Stimulated activated CD8-positive, alpha-beta memory T cell treated with anti-CD3 and anti-CD28 coated beads, Interleukin-12 subunit alpha, Interleukin-12 subunit beta, amount 100 ng/mL, for 1 hour (primary cell): ENCODE measurements around the gene GABRG3.

Source experiments
- DNase-seq: peaks from one replicate; pipeline ENCODE4 v3.0.0-alpha.2; 2020; ENCODE audit warnings: low read depth

The GABRG3 gene

DNA sequence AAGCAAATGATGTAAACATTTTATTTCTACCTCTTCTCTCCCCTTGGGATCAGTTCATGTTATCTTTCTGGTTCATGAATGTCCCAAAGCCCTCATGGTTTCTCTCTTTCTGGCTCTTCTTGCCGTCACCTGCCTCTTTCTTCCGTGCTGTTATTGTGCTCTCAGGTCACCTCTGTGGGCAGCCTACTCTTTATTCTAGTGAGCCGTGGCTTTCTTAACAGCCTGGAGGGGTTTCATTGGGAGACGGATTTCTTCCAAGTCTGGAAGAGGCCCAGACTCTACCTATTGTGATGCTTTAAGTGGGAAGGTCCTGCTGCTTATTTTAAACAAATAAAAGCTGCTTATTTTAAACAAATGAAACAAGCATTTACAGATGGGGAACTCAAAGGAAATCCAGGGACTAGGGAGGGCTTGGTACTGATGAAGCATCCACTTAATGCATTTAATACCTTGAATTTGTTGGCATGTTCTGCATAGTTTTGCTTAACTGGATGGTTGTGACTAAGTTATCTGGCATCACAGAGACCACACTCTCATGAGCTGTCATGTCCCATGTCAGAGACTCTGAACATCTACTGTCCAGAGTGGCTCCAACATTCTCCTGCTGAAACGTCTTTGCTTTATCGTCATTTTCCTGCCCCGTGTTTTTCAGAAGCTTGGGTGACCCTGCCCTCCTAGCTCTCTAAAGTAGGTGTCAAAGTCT, 443.3 kb downstream of the GABRG3 start:
- DNase-seq, result no peak

DNA sequence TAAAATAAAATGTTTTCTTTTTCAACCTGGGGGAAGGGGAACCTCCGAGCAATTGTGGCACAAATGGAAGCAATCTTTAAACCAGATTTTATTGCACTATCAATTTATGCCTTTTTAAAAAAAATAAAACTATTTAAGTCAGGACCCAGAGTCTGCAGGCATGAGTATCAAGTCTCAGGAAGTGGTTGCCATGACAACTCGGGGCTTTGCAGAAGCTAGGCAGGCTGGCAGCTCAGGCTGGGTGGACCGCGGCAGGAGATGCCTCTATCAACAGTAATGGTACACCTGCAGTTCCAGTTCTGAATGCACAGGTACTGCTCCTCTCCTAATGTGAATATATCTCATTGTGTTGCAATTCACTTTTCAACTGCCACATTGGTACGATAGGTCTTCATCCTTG, 447.7 kb downstream of the GABRG3 start:
- DNase-seq, result no peak

DNA sequence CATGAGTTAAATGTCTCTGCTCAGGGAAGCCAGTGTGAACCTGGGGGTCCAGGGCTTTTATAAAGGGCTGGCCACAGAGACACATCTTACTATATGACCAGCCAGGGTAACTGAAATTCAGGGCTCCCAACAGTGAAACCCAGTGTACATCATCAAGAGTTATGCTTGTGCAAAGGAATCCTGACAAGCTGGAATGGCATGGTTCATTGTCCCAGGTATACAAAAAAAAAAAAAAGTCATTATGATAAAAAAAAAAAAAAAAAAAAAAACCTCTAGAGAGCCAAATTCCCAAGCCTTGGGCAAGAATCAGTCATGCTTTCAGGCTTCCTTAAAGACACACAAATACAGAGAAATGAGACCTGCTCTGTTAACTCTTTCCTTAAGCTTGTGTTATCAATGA, 452.0 kb downstream of the GABRG3 start:
- DNase-seq, result no peak

DNA sequence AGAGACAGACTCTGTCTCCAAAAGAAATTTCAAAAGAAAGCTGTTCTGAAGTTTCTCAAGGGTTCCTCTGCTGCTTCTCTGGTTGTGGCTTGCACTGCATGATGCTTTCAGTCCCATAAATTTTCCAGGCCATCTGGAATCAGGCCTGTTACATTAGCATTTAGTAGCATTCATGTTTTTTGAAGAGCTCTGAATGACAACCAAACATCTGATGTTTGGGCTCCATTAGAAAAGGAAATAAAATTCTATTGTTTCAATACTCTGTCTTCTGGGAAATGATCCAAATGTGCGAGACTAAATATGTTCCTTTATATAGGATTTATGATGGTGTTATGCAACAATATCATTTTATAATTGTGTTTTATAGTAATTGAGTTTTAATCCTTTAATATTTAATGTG, 455.8 kb downstream of the GABRG3 start:
- DNase-seq, result no peak

DNA sequence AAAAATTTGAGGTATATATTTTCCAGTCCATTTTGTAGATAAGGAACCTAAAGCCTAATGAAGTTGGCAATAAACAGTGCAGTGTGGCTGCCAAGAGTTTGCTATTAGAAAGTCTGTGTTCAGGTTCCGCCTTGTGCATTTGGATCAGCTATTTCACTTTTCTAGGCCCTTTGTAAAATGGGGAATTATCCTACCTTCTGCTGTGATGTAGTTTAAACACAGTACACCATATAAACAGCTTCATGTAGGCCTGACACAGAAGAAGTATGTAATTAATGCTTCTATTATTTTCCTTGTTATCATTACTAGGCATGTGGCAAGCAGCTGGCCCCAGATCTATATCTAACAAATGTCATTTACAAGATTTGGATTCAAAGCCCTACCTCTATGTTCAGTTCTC, 456.3 kb downstream of the GABRG3 start:
- no peak for DNase-seq

DNA sequence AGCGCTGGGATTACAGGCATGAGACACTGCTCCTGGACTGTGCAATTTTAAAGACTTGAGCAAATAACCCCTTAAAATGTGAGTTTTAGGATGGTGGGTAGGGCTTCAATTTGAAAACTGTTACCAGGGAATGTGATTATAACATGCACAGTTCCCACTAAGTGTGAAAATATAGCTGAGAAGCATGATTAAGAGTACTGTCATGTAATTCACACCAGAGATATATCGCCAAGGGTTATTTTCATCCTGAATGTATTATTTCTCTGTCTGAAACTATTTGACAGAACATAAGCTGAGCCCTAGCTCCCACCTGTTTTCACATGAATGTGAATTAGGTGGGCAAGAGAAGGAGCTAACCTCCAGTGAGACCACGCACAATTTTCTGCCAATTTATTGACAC, 457.2 kb downstream of the GABRG3 start:
- DNase-seq, result no peak

DNA sequence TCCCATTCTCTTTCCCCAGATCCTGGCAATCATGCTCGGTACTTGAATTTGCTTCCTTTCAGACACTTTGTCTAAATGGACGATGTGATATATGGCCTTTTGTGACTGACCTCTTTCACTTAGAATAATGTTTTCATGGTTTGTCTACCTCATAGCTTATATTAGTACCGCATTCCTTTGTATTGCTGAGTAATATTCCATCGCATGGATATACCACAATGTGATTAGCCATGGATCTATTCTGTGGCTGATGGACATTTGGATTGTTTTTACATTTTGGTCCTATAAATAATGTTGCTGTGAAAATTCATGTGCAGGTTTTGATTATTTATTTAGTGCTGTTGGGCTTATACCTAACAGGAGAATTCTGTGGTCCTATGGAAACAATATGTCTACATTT, 458.6 kb downstream of the GABRG3 start:
- no peak for DNase-seq

DNA sequence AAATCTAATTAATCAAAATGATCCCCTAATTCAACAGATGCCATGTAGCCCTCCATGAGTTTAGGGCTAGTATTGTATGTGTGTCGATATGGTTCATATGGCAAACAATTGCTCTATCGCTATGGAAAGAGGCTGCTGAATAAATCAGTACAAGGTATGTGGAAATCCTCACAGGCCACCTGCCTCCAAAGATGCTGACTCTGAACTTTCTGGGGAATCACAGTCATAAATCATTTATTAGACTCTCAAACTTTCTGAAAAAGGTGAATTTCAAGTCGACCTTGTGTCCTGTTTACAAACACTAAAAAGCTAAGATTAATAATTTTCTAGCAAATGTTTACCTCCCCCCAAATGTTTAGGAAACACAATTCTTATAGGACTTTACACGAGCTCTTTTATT, 462.6 kb downstream of the GABRG3 start:
- DNase-seq, result no peak

DNA sequence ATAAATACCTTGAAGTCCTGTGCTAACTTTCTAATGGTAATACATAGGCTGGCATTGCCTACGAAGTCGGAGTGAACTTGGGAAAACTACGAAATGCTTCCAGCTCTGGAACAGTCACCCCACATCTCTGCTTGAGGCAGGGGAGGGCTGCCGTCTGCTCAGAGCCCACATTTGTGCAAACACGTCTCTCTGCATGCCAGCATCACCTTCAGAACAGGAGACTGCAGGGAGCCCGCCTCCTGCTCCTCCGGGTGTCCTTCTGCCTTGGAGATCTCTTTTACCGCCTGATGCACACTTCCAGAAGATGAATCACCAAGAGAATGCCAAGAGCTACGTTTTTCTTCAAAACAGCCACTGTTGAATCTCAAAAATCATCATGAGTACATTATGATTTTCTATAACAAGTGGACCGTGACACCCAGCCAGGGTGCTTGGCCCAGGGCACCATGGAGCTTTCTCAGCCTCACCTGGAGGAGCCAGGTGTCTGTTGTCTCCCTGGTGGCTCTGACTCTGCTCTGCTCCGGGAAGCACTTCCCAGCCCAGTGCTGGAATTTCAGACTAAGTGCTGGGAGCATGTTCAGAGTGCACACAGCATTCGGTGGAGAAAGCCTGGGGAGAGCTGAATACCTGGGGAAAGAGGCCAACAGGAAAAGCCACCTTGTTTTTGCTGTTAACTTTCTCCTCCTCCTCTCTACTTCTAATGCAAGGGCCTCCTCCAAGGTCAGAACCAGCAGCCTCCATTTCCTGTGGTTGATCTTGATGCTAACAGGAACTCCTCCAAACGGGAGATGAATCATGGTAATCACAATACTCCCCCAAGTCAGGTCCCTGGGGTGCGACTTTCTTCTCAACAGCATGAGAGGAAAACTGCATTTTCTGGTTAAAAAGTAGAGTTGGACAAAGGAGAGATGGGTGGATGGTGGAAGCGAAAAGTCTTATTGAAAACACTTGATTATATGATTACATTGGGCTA, 467.7 kb downstream of the GABRG3 start:
- DNase-seq, result no peak

DNA sequence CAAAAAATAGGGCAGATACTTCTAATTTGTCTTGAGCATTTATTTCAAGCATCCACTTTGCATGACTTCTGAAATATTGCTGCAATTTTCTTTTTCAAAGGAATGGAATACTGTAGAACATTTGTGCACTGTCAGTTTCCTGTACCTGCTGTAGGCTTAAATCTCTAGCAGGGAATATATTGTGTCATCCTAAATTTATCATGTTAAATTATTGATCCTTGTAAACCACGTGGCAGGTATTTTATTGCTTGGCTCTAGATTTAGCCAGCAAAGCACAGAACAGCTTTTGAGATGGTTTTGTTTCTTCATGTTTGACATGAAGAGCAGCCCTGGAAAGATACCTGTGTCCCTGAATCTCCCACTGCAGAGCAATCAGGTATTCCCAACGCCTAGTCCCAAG, 470.1 kb downstream of the GABRG3 start:
- DNase-seq, result no peak

DNA sequence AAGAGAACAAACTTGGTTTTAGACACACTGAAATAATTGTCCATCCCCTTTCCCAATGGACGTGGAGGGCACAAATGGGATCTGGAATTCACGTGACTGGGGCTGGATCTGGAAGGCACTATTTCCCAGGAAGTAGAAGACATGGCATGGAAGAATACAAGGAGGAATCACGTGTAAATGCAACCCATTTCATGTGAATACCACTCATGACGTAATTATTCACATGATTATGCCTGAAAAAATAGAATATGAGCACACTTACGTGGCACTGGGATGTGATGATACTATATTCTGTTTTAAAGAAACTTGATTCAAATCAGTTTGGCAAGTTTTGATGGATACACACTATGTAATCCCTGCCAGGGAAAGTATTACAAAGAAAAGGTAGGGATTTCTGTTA, 477.3 kb downstream of the GABRG3 start:
- DNase-seq, result no peak

DNA sequence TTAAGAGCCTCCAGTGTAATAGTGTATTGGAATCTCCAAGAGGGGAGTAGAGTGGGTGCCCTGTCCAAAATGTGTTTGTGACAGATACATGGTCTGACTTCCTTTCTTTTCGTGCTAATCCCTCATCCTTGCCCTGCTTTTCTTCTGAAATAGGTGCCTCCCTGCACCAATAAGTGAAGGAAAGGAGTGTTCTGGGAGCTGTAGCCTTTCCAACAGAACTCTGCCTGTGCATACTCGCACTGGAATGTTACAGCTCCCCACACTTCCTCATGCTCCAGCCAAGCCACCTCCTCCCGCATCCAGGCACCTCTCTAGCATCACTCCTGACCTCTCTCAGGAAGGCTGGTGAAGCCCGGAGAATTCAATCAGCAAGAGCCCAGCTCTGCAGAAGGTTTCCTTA, 478.0 kb downstream of the GABRG3 start:
- no peak for DNase-seq

DNA sequence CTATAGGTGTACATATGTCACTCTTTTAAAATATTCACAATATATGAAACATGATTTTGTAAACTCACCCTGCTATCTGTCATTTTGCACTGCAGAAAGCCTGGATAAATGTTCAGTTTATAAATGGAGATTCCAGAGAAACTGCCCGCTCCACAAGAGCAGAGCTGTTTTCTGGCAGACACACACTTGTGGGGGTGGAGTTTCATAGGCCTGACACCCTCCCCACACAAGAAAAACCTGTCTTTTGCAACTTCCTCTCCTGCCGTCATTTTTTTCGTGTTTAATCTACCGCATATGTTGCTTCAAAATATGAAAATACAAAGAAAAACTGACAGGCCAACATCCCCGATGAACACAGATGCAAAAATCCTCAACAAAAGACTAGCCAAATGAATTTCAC, 479.0 kb downstream of the GABRG3 start:
- DNase-seq, result no peak

DNA sequence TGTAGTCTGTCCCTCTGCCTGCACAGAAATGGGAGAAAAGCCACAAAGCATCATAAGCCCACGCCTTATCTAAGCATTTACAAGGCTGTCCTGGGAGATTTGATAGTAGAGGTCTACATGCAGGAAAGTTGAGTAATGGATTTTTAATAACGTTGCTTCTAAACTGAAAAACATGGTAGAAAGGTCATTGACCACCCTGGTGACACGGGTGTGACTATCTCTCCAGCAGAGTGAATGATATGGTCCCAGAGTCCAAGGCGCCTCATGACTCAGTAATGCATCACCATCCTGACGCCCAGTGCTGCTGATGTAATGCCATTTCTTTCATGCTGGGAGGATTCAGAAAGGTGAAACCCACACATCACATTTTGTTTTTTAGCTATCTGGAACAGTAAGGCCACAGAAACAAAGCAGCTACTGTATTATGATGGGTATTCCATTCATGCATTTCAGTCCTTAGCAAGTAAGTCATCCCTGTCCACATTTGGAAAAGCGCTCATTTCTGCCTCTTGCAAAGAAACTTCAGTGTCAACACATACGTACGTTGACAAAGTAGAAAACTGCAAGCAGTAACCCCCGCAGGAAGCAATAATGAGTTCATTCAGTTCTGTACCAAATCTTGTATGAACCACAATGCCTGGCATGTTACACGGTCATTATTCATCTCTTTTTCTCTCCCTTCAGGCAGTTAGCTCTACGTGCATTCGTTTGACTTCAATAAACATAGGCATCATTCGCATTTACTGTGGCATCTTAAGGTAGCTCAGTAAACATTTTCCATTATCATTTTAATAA, 483.5 kb downstream of the GABRG3 start:
- no peak for DNase-seq

DNA sequence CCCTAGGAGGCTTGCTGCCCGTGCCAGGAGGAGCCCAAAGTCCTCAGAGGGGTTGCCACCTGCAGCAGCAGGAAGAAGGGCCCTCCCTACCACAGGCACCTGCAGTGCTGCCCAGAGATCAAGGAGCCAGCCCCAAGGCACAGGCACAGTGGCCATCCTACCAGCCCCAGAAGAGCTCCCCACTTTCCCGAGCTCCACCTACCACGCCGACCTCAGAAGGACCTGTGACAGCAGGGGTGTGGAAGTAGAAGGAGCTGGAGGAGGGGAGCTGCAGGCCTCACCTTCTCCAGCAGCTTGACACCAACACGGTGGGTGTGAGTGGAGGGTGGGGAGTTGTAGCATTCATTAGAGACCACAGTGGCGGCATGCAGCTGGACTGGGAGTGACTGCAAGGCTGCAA, 485.8 kb downstream of the GABRG3 start:
- DNase-seq, result no peak

DNA sequence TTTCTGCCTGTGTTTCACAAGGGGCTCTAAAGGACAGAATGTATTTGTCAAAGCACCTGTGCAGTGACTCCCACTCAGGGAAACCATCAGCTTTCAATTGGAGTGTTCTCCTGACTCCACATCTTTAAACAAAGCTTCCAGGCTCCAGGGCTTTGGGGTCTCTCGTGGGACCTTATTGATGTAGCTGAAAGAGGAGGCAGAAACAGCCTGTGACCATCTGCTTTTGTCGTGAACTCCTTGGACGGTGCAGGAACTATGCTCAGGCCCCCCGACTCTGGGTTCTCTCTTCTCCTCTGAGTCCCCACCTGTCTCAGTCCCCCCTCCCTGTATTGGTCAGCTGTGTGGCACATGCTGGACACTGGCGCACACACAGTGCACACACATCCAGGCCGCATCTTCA, 486.8 kb downstream of the GABRG3 start:
- DNase-seq, result no peak

DNA sequence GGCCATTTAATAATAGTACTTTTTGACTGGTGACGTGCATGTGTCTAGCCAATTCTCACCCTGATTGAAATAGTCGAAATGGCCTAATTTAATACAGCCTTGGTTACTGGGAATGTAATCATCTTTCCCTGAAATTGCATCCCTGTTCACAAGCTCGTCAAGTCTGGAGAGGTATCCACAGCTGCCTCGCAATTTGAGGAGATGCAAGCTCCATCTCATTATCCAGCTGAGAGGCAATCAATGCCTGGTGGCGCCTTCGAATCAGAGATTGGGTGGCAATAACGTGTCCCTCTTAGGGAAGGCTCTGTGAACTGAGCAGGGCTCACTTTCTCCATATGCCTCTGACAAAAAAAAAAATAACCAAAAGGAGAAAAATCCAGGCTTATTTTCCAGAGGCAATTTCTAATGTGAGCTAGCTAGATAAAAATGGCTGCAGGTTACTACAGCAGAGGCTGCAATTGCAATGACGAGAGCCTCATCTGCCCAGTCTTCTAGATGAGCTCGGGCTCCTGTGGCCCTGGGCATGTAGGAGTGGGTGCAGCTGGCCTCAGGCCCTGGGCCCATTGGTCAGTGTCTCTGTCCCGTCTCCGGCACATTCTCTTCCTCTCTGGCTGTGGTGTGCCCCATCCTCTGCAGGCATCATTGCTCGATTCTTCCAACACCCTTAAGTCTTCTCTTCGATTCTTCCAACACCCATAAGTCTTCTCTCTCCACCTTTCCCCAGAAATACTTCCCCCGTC, 487.5 kb downstream of the GABRG3 start:
- DNase-seq, result no peak

DNA sequence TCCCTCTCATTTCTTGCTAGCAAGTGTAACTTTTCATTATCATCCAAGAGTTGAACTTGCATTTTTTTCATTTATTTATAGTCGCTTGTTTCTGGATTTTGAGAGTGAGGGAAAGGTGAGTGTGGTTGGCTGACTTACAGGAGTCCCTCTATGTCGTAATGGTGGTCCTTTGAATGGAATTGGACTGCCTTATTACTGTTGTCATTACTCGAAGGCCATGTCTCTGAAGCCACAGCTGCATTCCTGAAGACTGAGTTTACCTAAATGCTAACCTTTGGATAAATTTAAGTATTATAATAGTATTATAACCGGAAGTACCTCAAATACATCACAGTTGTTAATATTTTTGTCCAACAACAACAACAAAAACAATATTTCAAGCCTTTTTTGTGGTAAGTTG, 488.9 kb downstream of the GABRG3 start:
- DNase-seq, result no peak

DNA sequence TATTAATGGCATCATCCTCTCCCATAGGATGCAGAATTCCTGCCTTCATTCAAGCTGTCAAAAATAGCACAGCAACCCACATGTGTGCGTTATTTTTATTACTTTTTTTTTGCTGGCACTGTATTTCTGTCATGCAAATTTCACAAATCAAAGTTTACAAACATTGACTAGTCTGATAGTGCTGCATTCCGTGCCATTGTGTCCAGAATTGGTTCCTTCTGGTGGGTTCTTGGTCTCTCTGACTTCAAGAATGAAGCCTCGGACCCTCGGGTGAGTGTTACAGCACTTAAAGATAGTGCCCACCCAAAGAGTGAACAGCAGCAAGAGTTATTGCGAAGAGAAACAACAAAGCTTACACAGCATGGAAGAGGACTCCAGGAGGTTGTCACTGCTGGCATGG, 490.2 kb downstream of the GABRG3 start:
- DNase-seq, result no peak

DNA sequence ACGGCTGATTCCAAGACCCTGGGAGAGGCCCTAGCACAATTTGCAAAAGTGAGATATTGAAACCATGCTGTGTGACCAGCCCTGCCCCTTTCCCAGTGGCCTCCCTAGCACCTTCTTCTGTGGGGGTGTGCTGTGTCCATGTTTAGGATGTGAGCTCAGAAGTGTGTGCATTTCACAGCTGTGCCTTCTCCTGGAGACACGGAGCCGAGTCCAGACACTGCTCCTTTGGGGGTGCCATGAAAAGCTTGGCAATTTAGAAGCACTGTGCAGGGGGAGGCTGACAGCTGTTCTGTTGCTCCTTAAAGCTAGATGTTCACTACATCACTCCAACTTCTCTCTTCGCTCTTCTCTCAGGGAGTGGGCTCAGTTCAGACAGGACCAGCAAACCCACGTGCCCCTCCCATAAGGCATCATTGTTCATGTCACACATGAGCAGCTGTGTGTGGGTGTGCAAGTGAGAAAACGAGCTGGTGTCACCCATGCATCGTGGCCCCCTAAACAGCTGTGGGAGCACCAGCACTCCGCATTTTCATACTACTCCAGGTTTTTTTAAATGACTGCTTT, 492.6 kb downstream of the GABRG3 start:
- DNase-seq, result no peak

DNA sequence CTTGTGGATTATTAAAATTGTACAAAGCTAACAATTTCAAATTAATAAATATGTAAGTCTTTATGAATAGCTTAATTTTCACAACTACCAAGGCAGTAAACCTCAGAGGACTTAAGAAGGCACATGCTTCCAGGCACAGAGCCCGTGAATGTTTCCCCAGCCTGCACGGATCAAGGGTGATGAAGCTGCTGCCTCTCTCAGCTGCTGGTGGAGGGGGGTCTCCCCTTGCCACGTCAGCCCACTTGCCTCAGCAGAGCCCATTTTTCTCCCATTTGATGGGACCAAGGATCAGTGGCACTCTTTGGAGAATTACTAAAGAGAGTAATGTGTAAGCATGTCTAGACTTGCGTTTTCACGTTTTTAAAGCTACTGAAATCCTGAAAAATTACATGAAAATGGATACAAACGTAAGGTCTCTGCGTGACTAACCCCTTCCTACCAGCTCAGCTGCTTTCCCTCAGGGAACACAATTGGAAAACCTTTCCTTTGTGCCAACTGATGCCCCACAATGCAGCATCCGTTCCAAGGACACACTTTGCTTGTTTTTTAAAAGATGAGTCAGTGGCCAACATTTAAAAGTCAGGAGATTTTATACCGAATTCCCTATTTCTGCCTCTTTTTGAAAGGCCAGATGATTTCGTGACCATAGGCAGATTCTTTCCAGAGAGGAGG, 494.1 kb downstream of the GABRG3 start:
- DNase-seq, result no peak
